HG03196 (cell line): Measurements from ENCODE around the gene HOXA9.

Source experiments
- ATAC-seq: cut with Tn5 transposase; IDR thresholded peaks from one replicate; pipeline ENCODE4 v1.9.1; 2021; ENCODE audit not compliant: unreplicated experiment

Gene HOXA9

DNA sequence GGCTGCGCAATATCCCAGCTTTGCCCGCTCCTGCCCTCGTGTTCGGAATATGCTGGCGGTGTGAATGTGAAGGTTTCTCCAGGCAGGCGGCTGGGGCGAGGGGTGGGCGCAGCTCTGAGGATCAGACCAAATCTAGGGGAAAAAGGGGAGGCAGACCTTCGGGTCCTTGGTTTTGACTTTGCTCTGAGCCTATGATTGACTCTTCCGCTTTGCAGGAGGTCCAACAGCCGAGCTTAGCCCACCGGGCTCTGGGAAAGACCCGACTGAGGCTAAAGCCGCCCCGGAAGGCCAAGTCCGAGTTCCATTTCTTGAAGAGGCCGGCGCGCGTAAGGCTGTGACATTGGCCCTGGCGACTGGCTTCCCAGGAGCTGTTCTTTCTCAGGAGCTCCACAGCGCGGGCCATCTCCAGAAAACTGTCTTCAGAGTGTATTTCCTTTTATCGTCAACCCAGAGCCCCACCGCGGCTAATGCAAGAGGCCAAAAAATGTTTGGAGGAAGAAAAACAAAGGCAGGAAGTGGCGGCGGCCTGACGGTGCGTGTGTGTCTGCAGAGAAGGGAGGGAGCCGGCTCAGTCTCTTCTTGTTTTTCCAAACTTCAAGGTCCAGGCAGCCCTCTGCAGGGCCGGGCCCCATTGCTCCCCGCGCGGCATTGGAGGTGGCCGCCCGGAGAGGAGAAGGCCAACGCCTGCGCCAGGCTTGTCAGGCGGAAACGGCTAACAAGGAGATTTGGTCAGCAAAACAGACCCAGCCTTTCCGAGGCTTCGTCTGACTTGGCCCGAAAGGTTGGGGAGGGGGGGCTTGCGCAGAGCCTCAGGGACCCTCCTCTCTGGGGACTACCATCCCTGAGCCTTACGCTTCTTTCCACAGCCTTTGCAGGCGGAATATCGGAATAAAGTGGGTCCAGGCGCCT lies 23.3 kb upstream of the HOXA9 start:
- ATAC-seq, result no peak

DNA sequence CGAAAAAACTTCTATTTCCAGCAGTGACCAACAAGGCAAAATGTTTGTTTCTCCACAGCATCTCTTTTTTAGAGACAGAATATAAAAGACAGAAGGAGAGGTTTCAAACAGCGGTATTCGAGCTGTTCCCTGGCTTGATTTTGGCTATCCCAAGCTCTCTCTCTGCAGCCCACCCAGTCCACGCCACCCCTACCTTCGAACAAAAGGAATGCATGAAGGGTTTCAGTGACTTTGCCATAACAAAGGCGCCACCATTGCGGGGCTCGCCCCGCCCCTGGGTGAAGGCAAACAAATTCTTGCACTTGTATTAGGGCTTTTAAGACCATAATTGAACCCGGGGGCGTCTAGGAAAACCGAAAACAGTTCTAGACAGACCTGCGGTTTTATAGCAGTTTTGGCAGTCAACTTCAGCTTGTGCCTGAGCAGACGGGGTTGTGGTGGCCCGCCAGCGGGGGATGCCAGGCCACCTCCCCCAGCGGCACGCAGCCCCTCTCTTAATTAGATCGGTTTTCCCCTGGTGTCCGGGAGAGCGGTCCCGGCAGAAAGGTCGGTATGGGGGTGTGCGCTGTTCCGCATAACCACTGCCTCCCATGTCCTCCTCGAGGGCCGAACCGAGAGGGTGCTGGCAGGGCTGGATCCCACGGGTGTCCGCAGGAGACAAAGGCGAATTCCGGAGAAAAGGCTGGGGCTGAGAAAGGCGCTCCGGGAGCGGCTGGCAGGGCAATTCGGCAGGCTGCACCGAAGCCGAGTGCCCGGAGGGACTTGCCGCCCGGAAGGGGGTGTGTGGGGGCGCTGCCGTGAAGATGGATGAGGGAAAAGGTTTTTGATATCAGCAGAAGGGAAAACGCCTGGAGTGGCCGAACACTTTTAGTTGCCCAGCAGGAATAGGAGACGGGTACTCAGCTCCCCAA lies 22.4 kb upstream of the HOXA9 start:
- no peak for ATAC-seq

DNA sequence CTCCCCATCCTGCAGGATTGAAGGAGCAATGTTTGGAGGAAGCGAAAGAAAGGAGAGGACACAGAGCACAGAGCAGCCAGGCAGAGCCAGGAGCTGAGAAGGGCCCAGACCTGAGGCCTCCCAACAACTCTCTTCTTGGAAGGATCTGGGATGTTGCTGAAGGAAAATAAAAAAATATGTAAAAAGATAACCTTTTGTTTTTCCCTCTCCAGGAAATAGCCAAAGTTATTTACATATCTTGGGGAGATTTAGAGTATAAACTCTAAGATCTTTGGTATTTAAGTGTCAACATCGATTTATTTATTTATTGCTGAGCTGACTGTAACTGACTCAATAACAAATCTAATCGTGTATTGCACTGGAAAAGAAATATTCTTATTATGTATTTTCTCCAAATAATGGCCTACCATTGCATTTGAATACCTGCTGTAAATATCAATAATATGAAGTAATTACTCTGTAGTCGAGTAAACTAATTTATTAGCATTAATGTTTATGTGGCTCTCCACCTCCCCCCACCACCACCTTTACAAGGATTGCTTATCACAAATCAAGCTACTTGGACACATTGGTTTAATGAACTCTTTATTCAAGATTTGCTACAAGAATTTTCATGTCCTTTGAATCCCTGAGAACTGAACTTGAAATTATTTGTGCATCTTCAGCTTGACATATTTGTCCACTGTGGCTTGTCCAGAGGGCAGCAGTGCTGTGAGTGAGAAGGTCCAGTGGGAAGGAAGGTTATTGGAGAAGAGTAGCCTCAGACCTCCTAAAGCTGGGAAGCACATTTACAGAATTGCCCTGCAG lies 21.5 kb upstream of the HOXA9 start:
- no peak for ATAC-seq

DNA sequence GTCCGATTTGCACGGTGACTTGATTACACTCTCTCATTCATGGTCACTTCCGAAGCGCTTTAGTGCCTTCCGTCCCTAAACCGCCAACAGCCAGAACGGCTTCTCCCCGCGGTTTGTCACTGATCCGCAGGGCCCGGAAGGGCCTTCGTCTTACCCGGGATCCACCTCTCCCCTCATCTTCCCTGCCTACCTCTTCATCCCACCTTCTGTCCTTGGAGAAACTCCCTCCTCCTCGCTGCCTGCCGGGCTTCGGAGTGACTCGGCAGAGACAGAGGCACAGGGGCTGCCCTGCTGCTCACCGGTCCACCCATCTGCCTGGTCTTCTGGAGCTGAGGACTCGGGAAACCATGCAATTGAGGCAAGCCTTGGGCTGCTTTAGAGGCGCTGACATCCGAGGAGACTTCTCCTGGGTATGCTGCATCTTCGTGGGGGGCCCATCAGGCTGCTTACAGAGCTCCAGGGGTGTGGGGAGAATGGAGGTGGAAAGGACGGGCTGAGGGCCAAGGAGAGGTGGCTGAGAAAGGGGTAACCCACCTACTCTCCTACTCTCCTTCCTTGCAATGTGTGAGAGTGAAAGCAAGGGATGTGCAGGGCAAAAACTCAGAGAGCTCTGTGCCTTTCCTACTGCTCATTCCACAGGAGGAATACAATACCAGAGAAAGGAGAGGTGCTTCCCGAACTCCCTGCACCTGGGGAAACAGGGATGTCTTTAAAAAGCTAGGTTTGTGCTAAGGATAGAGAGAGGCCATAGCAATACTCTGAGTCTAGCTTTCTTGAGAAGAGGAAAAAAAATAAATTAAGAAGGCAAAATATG lies 20.7 kb upstream of the HOXA9 start:
- ATAC-seq, result no peak

DNA sequence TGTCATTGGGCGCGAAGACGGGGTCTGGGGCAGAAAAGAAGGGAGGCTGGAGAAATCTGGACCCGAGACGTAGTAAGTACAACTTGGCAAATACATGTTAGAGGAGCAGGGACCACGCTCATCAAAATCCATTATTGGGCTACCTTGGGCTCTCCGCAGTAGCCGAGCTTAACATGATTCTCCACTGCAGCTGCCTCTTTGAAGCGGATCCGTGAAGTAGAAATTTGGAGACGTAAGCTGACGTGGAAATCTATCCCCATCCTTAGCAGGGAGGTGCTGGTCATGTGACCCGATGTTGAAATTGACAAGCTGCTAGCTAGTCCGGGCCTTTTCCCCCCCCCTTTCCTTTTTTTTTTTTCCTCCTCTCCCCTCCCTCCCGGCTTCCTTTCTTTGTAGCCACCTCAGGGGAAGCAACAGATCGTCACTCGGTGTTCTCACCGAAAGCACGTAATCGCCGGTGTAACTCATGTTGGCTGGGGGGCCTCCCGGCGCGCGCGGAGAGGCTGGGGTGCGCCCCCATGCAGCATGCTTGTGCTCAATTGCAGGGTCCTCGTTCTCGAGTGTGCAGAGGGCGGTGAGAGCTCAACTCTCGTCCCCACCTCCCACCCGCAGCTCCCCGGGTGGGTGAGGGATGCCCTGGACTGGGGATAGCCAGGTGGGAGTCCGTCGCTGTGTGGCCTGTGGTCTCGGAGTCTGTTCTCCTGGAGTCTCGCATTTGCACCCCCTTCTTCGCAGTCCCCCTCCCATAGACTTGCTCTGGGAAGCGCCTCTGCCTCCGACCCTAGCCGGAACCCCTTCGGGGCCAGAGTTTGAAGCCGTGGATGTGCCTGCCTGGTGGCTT lies 19.9 kb upstream of the HOXA9 start, which contains the start of gene HOXA11:
HOXA11 (minus strand) TSS at position 220 of the 841 bp plus-strand sequence; CDS start at position 132, 88 bp downstream.
- no peak for ATAC-seq

DNA sequence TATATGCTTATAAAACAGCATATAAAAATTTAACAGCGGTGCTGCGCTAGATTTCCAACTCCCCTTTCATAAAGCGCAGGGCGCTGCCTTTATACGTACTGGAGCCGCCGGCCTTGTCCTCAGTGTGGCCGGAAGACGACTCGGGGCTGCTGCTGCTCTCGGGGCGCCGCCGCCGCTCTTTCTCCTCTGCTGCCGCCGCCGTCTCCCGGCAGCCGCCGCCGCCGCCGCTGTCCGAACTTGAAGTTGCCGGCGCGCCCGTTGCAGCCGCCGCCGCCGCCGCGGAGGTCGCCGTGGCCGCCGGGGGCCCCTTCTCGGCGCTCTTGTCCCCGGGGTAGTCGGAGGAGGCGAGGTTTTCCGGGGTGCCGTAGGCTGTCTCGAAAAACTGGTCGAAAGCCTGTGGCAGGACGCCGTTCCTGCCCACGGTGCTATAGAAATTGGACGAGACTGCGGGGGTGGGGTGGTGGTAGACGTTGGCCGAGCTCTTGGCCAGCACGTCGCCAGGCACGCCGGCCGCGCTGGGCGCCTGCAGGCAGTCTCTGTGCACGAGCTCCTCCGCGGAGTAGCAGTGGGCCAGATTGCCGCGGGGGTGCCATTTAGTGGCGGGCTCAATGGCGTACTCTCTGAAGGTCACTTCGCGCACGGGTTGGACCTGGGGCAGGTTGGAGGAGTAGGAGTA lies 19.1 kb upstream of the HOXA9 start:
- ATAC-seq, result no peak

DNA sequence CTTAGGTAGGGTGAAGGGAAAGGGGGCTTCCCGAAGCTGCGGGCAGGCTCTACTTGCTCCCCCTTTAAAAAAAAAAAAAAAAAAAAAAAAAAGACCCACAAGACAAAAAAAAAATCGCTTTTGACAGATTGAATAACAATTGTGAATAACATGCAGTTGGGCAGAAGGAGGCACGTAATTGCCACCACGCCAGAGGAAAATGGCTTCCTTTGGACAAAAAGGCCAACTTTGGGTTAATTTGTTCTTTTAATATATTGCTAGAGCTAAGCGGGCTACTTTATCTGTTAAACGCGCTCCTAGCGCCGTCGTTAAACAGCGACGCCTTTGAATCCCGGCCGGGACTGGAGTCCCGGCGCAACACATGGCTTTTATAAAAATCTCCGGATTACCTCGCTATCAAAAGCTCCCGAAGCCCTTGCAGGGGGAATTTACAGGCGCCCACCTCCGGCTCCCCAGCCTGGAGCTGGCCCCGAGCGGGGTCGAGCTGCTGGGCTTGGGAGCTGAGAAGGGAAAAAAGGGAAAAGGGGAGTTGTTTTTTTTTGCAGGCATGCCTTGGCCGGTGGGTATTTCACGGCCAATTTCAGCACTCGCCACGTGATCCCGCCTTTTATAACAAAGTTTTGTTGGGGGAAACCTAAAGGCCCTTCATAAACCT lies 18.5 kb upstream of the HOXA9 start:
- ATAC-seq, result no peak

DNA sequence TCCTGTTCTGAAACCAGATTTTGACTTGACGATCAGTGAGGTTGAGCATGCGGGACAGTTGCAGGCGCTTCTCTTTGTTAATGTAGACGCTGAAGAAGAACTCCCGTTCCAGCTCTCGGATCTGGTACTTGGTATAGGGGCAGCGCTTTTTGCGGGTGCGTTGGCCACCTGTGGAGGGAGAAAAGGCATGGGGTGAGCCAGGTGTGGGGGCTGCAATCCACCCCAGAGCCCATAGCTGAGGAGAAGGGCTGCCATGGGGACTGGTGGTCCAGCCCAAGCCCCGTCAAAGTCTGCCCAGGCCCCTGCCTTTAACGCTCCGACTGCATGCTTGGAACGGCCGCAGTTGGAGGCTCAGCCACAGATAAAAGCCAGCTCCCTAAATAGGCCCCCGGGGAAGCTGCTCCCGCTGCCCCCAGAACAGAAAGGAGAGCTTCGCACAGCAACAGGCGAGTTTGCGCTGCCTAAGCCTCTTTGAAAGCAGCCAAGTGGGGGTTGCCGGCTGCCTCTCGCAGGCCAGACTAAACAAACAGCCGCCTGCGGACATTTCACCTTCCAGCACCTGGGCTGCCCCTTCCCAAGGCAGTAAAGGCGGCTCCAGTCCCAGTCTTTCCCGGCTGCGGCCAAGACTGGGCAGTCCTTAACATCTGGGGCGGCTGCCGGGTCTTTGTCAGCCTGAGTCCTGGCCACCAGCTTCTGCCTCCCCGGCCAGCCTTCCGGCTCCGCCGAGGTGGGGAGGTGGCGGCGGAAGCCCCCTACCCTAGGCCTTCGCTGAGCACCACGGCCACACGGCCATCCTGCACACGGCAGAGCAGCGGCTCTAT lies 17.7 kb upstream of the HOXA9 start:
- no peak for ATAC-seq

DNA sequence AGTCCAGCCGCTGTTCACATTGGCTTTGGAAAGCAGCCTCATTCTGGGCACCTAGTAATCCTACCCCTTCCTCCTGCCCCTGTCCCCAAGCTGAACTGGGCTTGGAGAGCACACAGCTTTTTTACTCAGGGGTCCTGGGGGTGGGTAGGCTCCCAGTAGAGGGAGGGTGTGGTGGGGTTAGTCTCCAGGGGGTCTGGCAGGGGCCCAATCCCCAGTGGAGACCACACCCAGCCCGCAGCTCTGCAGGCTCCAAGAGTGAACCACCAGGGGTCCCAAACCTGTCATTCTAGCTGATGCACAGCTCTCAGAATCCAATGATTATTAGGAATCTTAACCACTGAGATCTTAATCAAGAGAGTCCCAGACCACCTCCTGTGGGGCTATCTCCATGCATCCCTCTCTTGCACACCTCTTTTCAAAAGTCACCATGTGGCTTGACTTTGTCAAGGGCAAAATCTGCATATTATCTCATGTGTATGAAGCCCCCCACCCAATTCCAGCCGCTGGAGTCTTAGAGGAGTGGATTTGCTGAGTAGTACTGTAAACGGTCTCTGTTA lies 17.0 kb upstream of the HOXA9 start:
- ATAC-seq, result no peak

DNA sequence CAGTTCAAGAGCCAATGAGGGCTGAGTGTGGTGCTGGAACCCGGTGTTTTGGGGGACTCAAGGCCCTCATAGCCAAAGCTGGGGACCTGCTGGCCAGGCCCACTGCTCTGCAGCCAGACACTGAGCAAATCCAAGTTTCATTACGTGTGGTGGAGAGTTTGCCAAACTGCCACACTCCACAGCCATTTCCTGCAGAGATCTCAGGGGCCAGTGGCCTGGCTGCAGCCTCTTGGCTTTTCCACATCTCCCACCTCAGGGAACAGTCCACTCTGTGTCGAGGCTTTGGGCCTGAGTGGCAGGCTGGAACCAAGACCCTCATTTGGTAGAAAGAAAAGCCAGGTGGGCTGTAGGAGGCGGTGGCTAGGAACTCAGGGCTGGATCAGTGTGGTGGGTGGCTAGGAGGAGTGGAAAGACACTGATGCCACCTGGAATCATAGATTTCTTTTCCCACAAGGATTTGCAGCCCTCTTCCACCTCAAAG lies 16.5 kb upstream of the HOXA9 start:
- ATAC-seq, result no peak

DNA sequence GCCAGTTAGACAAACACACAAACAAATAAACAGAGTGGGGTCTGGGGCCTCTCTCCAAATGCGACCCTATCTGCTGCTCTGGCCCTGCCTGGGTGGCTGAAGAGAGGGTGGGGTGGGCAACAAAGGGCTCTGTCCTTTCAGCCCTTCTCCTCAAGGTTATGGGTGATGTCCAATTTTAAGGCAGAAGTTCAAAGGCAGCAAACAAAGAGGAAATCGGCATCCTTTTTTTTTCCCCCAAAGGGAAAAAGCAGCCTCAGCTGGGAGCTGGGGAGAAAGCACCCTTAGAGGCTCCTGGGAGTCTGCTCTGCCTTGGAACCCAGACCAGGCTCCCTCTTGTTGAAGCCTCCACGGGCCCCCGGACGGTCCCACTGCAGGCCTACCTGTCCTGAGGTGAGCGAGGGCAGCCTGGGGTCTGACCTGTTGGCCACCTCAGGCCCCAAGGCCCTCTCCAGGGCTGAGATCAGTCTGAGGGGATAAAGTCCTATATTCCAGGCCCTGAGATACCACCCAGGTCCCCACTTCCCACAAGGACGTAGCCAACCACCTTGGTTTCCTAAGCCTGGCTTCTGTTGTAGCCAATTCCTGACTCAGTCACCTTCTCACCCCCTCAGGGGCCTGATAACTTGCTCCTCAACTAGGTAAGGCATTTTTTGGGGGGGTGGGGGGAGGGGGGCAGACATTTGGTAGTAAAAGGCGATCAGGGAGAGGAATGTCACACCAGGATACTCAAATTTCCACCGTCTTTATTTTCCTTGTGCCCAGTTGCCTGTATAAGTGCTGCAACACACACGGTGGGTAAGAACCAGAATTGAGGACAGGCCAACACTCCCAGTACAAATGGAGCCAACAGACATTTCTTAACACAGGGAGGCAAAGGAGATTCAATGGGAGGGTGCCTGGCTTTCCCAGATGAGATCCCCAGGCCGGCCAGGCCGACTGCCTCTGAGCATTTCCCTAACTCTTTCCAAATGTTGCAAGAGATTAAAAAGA lies 15.4 kb upstream of the HOXA9 start:
- no peak for ATAC-seq

DNA sequence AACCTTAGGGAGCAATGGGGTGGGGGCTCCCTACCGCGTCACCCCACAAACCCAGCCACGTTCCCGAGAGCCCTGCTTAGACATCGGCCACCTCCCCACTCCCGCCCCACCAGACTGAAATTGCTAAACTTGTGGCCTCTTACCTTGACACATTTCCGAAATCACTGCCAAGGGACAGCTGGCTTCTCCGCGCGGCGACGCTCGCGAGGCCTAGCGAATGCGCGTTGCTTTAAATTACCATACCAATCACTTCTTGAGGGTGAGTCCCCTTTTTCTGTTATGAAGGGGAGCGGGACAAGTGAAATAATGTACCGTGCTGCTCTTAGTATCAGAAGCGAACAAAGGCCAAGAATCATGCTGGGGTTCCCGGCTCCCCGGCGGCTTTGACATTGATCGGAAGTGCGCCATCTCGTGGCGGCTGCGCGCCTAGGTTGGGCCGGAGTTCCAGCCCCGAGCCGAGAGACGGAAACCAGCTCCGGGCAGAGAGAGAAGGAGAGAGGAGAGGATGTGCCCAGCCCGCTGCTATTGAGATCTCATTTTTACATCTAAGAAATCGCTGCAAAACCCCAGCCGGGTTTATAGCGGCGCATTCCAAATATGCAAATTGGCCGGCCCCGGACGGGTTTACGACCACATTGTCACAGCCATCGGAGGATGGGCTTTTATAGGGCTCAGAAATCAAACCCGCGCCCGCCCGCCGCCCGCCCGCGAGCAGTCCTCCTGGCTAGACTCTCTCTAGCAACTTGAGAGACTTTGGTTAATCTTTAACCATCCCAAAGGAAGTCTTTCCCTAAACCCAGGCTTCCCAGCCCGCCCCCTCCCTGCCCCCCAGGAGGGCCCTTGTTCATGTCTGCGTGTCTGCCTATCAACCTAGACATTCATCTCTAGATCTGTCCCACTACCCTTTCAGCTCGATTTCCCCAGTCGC lies 14.4 kb upstream of the HOXA9 start:
- ATAC-seq, result no peak

DNA sequence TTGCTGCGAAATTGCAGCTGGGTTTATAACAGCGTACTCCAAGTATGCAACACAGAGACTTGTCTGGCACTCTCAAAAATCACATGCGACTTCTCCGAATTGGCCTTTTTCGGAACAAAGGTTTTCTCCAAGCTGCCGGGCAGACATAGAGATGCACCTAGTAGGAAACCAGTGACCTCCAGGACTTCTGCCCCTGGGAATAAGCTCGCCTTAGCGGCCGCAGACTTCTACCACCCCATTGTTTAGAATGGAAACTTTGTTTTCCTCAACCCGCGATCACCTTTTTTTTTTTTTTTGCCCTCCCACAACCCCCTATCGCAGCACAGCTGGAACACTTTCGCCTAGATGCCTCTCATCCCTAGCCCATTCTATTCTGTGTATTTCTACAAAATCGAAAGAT lies 13.7 kb upstream of the HOXA9 start:
- no peak for ATAC-seq

DNA sequence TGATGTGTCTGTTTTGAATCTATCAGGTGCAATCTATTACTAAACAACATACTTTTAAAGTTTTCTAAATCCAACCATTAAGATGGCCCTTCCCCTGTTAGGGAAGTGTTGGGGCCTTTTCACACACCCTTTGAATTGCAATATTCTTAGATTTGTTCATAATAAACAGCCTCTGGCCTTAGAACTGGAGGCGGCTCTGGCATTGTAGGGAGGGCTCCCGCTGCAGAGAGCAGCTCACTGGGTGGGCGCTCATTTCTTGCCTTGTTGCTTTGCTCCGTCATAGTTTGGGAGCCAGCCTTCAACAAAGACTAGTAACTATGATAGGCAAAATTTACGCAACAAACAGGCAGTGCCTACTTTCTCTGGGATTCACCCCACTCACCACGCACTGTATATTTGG lies 13.0 kb upstream of the HOXA9 start:
- no peak for ATAC-seq
